Gastroesophageal sphincter (tissue), 3 donors: ENCODE measurements around the gene FNDC3B.

Source experiments
- CTCF ChIP-seq, 4 experiments: fragments of 200-600 bp in 2 of 4; fragments of 450-650 bp in 2 of 4; sonication (generic) in 1 of 4; IDR thresholded peaks; one replicate each; pipeline ENCODE4 v1.5.1; 2017 to 2019; ENCODE audit warnings: antibody characterized with exemption in 4 of 4, mild to moderate bottlenecking in 2 of 4, moderate library complexity in 2 of 4
- POLR2A ChIP-seq, 2 donors: fragments of 450-650 bp; IDR thresholded peaks; one replicate each; pipeline ENCODE4 v1.6.1; 2017; ENCODE audit warnings: antibody characterized with exemption in 2 of 2, mild to moderate bottlenecking in 2 of 2, moderate library complexity in 1 of 2

- TF ChIP-seq CTCF (IDR thresholded peaks at IDR 0.05) = peak in 1 of 4 experiments; percentile 16
- TF ChIP-seq POLR2A (IDR thresholded peaks at IDR 0.05) = peak; percentile 86
Observed at GRCh38 chr3:172039436-172040077, at the start of gene FNDC3B.
